SK-N-SH (cell line): ENCODE results near the gene GDF2.

Experiments used
- EP300 ChIP-seq, 2 experiments: IDR thresholded peaks; 2 replicates each; pipeline versions ENCODE4 v1.4.0 to v1.6.1; 2012; ENCODE audit warnings: borderline replicate concordance in 1 of 2, low read depth in 1 of 2, low read length in 1 of 2
- FOXM1 ChIP-seq: IDR thresholded peaks from 2 replicates; pipeline ENCODE4 v1.4.0; 2012; ENCODE audit warnings: low read depth, mild to moderate bottlenecking
- JUND ChIP-seq: IDR thresholded peaks from 2 replicates; pipeline ENCODE4 v1.4.0; 2012
- MEF2A ChIP-seq: IDR thresholded peaks from 2 replicates; pipeline ENCODE4 v1.4.0; 2012; ENCODE audit warnings: low read depth, borderline replicate concordance
- POLR2AphosphoS5 ChIP-seq: IDR thresholded peaks from 2 replicates; pipeline ENCODE4 v1.6.1; 2012; ENCODE audit warnings: low read depth, low read length
- SMC3 ChIP-seq: IDR thresholded peaks from 2 replicates; pipeline ENCODE4 v1.6.1; 2012; ENCODE audit warnings: low read depth, low read length, improper control_type of control experiment
- TAF1 ChIP-seq: IDR thresholded peaks from 2 replicates; pipeline ENCODE4 v1.6.1; 2012; ENCODE audit warnings: low read depth, mild to moderate bottlenecking, low read length, moderate library complexity, borderline replicate concordance
- TF ChIP-seq, protein P1 (sequence below): fragments of 200-600 bp; sonication (generic); IDR thresholded peaks from 2 replicates; pipeline ENCODE4 v1.6.1; 2017; ENCODE audit warnings: antibody characterized with exemption, mild to moderate bottlenecking, moderate library complexity
- TF ChIP-seq, protein P2 (sequence below): IDR thresholded peaks from 2 replicates; pipeline ENCODE4 v1.4.0; 2012; ENCODE audit warnings: low read depth
- TF ChIP-seq, protein P3 (sequence below): fragments of 150-350 bp; IDR thresholded peaks from 2 replicates; pipeline ENCODE4 v1.6.1; 2017; ENCODE audit warnings: antibody characterized with exemption, low read length, low read depth, borderline replicate concordance
- TF ChIP-seq, protein P4 (sequence below): IDR thresholded peaks from 2 replicates; pipeline ENCODE4 v1.6.1; 2012; ENCODE audit warnings: mild to moderate bottlenecking, low read depth, low read length, moderate library complexity

DNA sequence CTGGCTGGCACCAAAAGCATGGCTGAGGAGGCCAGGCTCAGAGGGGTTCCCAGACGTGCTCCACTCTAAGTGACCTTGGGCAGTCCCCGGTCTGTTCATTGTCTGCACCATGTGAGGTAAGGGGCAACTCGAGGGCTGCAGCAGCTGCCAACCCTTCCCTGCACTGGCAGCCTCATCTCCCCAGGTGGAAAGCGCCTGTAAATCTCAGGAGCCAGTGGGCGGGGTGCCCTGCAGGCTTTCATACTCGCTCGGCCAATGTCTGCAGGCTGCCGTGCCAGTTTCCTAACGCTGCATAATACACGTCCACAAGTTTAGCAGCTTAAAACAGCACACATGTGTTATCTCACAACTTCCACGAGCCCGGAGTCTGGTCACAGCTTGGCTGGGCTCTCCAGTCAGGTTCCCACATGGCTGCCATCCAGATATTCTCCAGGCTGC is 34.9 kb upstream of the GDF2 start:
- TF ChIP-seq, protein P1, sequence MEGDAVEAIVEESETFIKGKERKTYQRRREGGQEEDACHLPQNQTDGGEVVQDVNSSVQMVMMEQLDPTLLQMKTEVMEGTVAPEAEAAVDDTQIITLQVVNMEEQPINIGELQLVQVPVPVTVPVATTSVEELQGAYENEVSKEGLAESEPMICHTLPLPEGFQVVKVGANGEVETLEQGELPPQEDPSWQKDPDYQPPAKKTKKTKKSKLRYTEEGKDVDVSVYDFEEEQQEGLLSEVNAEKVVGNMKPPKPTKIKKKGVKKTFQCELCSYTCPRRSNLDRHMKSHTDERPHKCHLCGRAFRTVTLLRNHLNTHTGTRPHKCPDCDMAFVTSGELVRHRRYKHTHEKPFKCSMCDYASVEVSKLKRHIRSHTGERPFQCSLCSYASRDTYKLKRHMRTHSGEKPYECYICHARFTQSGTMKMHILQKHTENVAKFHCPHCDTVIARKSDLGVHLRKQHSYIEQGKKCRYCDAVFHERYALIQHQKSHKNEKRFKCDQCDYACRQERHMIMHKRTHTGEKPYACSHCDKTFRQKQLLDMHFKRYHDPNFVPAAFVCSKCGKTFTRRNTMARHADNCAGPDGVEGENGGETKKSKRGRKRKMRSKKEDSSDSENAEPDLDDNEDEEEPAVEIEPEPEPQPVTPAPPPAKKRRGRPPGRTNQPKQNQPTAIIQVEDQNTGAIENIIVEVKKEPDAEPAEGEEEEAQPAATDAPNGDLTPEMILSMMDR = no peak
- TF ChIP-seq, protein P2, sequence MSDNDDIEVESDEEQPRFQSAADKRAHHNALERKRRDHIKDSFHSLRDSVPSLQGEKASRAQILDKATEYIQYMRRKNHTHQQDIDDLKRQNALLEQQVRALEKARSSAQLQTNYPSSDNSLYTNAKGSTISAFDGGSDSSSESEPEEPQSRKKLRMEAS = no peak
- TF ChIP-seq MEF2A (no peak), EP300 (IDR thresholded peaks at IDR 0.05; ENCODE audit: borderline replicate concordance in 1 of 2, low read depth in 1 of 2, low read length in 1 of 2) (peak in 1 of 2 experiments; percentile 54; a peak in 1 of 4 replicates), FOXM1 (no peak), JUND (no peak), TAF1 (no peak), SMC3 (no peak), POLR2AphosphoS5 (no peak)
- TF ChIP-seq, protein P3, sequence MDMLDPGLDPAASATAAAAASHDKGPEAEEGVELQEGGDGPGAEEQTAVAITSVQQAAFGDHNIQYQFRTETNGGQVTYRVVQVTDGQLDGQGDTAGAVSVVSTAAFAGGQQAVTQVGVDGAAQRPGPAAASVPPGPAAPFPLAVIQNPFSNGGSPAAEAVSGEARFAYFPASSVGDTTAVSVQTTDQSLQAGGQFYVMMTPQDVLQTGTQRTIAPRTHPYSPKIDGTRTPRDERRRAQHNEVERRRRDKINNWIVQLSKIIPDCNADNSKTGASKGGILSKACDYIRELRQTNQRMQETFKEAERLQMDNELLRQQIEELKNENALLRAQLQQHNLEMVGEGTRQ = no peak
- TF ChIP-seq, protein P4, sequence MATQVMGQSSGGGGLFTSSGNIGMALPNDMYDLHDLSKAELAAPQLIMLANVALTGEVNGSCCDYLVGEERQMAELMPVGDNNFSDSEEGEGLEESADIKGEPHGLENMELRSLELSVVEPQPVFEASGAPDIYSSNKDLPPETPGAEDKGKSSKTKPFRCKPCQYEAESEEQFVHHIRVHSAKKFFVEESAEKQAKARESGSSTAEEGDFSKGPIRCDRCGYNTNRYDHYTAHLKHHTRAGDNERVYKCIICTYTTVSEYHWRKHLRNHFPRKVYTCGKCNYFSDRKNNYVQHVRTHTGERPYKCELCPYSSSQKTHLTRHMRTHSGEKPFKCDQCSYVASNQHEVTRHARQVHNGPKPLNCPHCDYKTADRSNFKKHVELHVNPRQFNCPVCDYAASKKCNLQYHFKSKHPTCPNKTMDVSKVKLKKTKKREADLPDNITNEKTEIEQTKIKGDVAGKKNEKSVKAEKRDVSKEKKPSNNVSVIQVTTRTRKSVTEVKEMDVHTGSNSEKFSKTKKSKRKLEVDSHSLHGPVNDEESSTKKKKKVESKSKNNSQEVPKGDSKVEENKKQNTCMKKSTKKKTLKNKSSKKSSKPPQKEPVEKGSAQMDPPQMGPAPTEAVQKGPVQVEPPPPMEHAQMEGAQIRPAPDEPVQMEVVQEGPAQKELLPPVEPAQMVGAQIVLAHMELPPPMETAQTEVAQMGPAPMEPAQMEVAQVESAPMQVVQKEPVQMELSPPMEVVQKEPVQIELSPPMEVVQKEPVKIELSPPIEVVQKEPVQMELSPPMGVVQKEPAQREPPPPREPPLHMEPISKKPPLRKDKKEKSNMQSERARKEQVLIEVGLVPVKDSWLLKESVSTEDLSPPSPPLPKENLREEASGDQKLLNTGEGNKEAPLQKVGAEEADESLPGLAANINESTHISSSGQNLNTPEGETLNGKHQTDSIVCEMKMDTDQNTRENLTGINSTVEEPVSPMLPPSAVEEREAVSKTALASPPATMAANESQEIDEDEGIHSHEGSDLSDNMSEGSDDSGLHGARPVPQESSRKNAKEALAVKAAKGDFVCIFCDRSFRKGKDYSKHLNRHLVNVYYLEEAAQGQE = no peak
